COLO668 (cell line): ENCODE results near the gene TPBGL.

Experiments used
- DNase-seq: peaks from one replicate; lab custom pipeline; 2025; ENCODE audit not compliant: unreplicated experiment; lab: John Stamatoyannopoulos, UW

The TPBGL gene

DNA sequence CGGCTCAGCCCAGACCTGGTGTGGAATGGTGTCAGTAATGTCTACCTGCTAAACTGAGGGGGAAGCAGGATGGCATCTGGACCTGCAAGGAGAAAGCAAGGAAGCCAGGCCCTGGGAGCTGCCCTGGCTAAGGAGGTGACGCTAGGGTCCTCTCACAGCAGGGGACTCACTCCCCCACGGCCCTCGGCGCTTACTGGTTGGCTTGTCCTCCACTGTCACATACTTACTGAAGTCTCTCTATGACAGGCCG, 48.9 kb downstream of the TPBGL start:
- no peak for DNase-seq

DNA sequence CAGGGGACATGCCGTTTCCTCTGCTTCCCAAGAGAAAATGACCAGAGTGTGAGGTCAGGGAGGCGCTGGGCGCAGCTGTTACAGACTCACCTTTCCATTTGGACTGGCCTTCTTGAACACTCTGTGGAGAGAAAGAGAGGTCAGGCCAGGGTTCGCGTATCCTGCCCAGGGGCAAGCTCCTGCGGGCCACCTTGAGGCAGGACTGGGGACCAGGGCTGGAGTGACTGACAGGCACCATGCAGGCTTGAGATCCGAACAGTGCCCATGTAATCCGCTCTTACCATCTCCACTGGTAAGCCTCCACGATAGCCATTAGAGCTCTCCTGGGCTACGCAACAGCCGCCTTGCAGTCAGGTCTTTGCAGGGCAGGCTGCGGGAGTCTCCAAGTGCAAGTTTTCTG, 49.3 kb downstream of the TPBGL start:
- no peak for DNase-seq

- no peak for DNase-seq
These were observed 51.2 kb downstream of the TPBGL start for GRCh38 chr11:75291741-75292140.

DNA sequence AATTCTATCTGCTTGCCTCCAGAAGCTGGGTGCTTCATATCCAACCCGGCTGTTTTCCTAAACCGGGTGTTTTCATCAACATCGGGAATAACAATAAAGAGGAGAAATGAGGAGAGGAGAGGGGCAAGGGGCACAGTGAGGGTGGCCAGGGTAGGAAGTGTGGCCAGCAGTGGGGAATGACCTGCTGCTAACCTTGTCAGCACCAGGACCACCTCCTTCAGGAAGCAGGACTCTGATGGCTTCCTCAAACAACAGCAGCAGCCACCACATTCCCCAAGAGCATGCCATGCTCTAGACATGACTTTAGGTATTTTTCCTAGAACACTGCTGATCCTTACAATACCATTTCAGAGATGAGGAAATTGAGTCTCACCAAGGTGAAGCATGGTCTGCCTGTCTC, 52.4 kb downstream of the TPBGL start:
- no peak for DNase-seq
